Measurements from ENCODE around the gene PCP4. TPM values are rescaled to one million over a fixed set of nuclear protein-coding genes. Genes with fewer than 3 reads are reported as not detected.

The PCP4 gene
- total and polyA plus RNA-seq, 4 donors: 0.20 TPM; not detected in 3

- no peak for DNase-seq (ENCODE audit: low spot score)
- H3K9ac ChIP-seq (ENCODE audit: low read depth in 1 of 2, low read length in 2 of 2): no peak overlapping the region
- H3K4me1 ChIP-seq (ENCODE audit: control insufficient read depth in 4 of 4, insufficient read depth in 4 of 4, low read length in 3 of 4): no peaks in the 10 kb centered on the region
- no peaks in the 10 kb centered on the region for H3K36me3 ChIP-seq (ENCODE audit: control insufficient read depth in 4 of 4, insufficient read depth in 3 of 4, low read depth in 1 of 4, low read length in 3 of 4)
- H3K4me3 ChIP-seq (ENCODE audit: low read depth in 1 of 3, low read length in 3 of 3): no peak overlapping the region
- H3K27ac ChIP-seq (ENCODE audit: low read depth in 1 of 2, low read length in 2 of 2): no peak overlapping the region
- WGBS: 89% methylated on average over 4 of the region's 4 CpGs
- peaks cover 0 to 2% (median 0%) of the 10 kb centered on the region in 4 donors for H3K9me3 ChIP-seq (ENCODE audit: control insufficient read depth in 4 of 4, low read length in 3 of 4)
- TF ChIP-seq JUND (IDR thresholded peaks at IDR 0.05) (no peak), SP1 (IDR thresholded peaks at IDR 0.05) (no peak), HNF4A (conservative IDR thresholded peaks at IDR 0.05) (no peak), RAD21 (IDR thresholded peaks at IDR 0.05) (no peak), NR2F2 (IDR thresholded peaks at IDR 0.05) (no peak), EGR1 (IDR thresholded peaks at IDR 0.05; ENCODE audit: low read depth in 2 of 2) (no peak), MAX (IDR thresholded peaks at IDR 0.05) (no peak), ATF3 (IDR thresholded peaks at IDR 0.05) (no peak), FOXA1 (IDR thresholded peaks at IDR 0.05) (no peak), REST (IDR thresholded peaks at IDR 0.05) (no peak), YY1 (IDR thresholded peaks at IDR 0.05) (no peak), ZBTB33 (IDR thresholded peaks at IDR 0.05) (no peak), GABPA (IDR thresholded peaks at IDR 0.05 in 1 of 2, conservative IDR thresholded peaks at IDR 0.05 in 1 of 2) (no peak), RXRA (IDR thresholded peaks at IDR 0.05) (no peak), CTCF (IDR thresholded peaks at IDR 0.05; ENCODE audit: low read depth, low read length, missing input control) (no peak), TAF1 (conservative IDR thresholded peaks at IDR 0.05) (no peak), FOXA2 (IDR thresholded peaks at IDR 0.05) (no peak), HNF4G (IDR thresholded peaks at IDR 0.05) (no peak)
- H3K27me3 ChIP-seq (ENCODE audit: control insufficient read depth in 4 of 4, insufficient read depth in 4 of 4, low read length in 3 of 4): no peaks in the 10 kb centered on the region
Measured at GRCh38 chr21:39855595-39855994, 11.6 kb upstream of the PCP4 start.
